Measurements from ENCODE around the gene ABCD4.

DNA sequence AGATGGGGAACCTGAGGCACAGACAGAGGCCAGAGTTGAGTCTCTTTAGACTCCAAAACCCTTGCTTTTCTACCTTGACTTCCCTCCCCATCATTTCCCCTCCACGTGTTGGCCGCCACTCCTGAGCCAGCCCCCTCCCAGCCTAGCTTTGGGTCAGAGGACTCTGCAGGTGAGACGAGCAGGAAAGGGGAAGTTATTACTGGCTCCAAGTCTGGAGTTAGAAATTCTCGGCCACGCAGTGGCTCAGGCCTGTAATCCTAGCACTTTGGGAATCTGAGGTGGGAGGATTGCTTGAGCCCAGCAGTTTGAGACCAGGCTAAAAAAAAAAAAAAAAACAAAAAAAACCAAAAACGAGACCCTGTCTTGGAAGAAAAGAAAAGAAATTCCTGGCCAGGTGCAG is 54.7 kb downstream of the ABCD4 start:
- no peak for TF ChIP-seq ZFX (IDR thresholded peaks at IDR 0.05; ENCODE audit: borderline replicate concordance)
- TF ChIP-seq, protein P1, sequence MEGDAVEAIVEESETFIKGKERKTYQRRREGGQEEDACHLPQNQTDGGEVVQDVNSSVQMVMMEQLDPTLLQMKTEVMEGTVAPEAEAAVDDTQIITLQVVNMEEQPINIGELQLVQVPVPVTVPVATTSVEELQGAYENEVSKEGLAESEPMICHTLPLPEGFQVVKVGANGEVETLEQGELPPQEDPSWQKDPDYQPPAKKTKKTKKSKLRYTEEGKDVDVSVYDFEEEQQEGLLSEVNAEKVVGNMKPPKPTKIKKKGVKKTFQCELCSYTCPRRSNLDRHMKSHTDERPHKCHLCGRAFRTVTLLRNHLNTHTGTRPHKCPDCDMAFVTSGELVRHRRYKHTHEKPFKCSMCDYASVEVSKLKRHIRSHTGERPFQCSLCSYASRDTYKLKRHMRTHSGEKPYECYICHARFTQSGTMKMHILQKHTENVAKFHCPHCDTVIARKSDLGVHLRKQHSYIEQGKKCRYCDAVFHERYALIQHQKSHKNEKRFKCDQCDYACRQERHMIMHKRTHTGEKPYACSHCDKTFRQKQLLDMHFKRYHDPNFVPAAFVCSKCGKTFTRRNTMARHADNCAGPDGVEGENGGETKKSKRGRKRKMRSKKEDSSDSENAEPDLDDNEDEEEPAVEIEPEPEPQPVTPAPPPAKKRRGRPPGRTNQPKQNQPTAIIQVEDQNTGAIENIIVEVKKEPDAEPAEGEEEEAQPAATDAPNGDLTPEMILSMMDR (IDR thresholded peaks at IDR 0.05): no peak
